ENCODE data around the gene CEP170. TPM values are rescaled to one million over a fixed set of nuclear protein-coding genes. Genes with fewer than 3 reads are reported as not detected.
"Not testable (repeated sequence)": the region's sequence is repeated elsewhere in the genome, so short reads cannot be mapped to it uniquely, and the experiment has no call there.

The CEP170 gene
- total RNA-seq, 1 donor from 2014 or later = 87.3 TPM

- not testable (repeated sequence) for DNase-seq
These were observed 90.2 kb downstream of the CEP170 start for GRCh38 chr1:243164911-243165310.

- DNase-seq = peak; percentile 10
These were observed 104.2 kb downstream of the CEP170 start for GRCh38 chr1:243150906-243151305.

- not testable (repeated sequence) for DNase-seq
These were observed 106.0 kb downstream of the CEP170 start for GRCh38 chr1:243149120-243149519.

- not testable (repeated sequence) for DNase-seq
These were observed 107.7 kb downstream of the CEP170 start for GRCh38 chr1:243147351-243147750.

- not testable (repeated sequence) for DNase-seq
These were observed 114.6 kb downstream of the CEP170 start for GRCh38 chr1:243140498-243140897.

- not testable (repeated sequence) for DNase-seq
These were observed 132.1 kb downstream of the CEP170 start for GRCh38 chr1:243122876-243123409.

GRCh38 chr1:243121939-243122338 lies 133.1 kb downstream of the CEP170 start:
- not testable (repeated sequence) for DNase-seq

- DNase-seq = not testable (repeated sequence)
These were observed 136.3 kb downstream of the CEP170 start for GRCh38 chr1:243118601-243119322.

GRCh38 chr1:243116187-243116586 lies 138.9 kb downstream of the CEP170 start:
- not testable (repeated sequence) for DNase-seq

GRCh38 chr1:243114769-243115168 lies 140.3 kb downstream of the CEP170 start:
- DNase-seq = not testable (repeated sequence)

GRCh38 chr1:243114059-243114713 lies 140.9 kb downstream of the CEP170 start:
- DNase-seq = peak; percentile 34

GRCh38 chr1:243107171-243107570 lies 147.9 kb downstream of the CEP170 start:
- DNase-seq = not testable (repeated sequence)

- DNase-seq = not testable (repeated sequence)
These were observed 149.3 kb downstream of the CEP170 start for GRCh38 chr1:243105652-243106332.

- DNase-seq = not testable (repeated sequence)
These were observed 150.0 kb downstream of the CEP170 start for GRCh38 chr1:243105104-243105503.

GRCh38 chr1:243104452-243104851 lies 150.6 kb downstream of the CEP170 start:
- not testable (repeated sequence) for DNase-seq

GRCh38 chr1:243101551-243102050 lies 153.5 kb downstream of the CEP170 start:
- peak; percentile 84 for DNase-seq

GRCh38 chr1:243087368-243087767 lies 167.7 kb downstream of the CEP170 start:
- DNase-seq = not testable (repeated sequence)

Other genes with a start within 250 kb of the CEP170 start
- gene SDCCAG8, start 760 bp upstream of the CEP170 start, total RNA-seq = 38.2 and 48.2 TPM in 2 replicates

Measured in dermis blood vessel endothelial cell (primary cell).